Ascending aorta (tissue), 2 donors: ENCODE measurements around the gene TRA2A. TPM values are rescaled to one million over a fixed set of nuclear protein-coding genes. Genes with fewer than 3 reads are reported as not detected.

ENCODE experiments used
- DNase-seq, 2 donors: peaks; one replicate each; pipeline ENCODE4 v3.0.0-alpha.2; 2019; ENCODE audit warnings: low spot score in 2 of 2
- H3K27ac ChIP-seq, 2 donors: fragments of 200-600 bp; sonication (generic); one replicate each; pipeline ENCODE4 v1.5.1; 2016 to 2017; ENCODE audit warnings: mild to moderate bottlenecking in 1 of 2
- H3K27me3 ChIP-seq: fragments of 200-600 bp; sonication (generic); one replicate; pipeline ENCODE4 v1.5.1; 2017
- H3K36me3 ChIP-seq, 2 donors: fragments of 200-600 bp; sonication (generic); one replicate each; pipeline ENCODE4 v1.5.1; 2016
- H3K4me1 ChIP-seq, 2 donors: fragments of 200-600 bp; sonication (generic); one replicate each; pipeline ENCODE4 v1.5.1; 2016 to 2017; ENCODE audit warnings: mild to moderate bottlenecking in 1 of 2
- H3K4me3 ChIP-seq, 2 donors: fragments of 200-600 bp; sonication (generic); one replicate each; pipeline ENCODE4 v1.5.1; 2016 to 2017; ENCODE audit warnings: mild to moderate bottlenecking in 1 of 2
- H3K9me3 ChIP-seq, 2 donors: fragments of 200-600 bp; sonication (generic); one replicate each; pipeline ENCODE4 v1.5.1; 2016
- CTCF ChIP-seq, 3 experiments: fragments of 200-600 bp in 2 of 3; fragments of 450-650 bp in 1 of 3; sonication (generic) in 2 of 3; IDR thresholded peaks; one replicate each; pipeline ENCODE4 v1.5.1; 2016 to 2019; ENCODE audit warnings: antibody characterized with exemption in 3 of 3, mild to moderate bottlenecking in 1 of 3, moderate library complexity in 1 of 3
- intact Hi-C: fragments of 100-400 bp; cut with DNase I; formaldehyde crosslinking; loops from one replicate; pipeline ENCODE4 v1.15.1; 2023
- total RNA-seq: library from RNA; depleted of rRNA; stranded (reverse); fragments of >200 nt; gene quantifications from one replicate; pipeline ENCODE4 v1.1.0, GENCODE V29; 2016

Gene TRA2A
- total RNA-seq, 1 donor from 2014 or later, result 14.4 TPM

GRCh38 chr7:23468526-23469149 is 63.1 kb downstream of the TRA2A start:
- H3K27ac ChIP-seq, result no peak overlapping the region
- peaks cover 42% of the 10 kb centered on the region for H3K27me3 ChIP-seq
- no peaks in the 10 kb centered on the region for H3K9me3 ChIP-seq
- H3K36me3 ChIP-seq, result no peaks in the 10 kb centered on the region
- H3K4me1 ChIP-seq, result peaks cover 8 to 27% of the 10 kb centered on the region in 2 donors
- TF ChIP-seq CTCF (IDR thresholded peaks at IDR 0.05), result no peak
- peak overlapping the region; percentile 11 to 57 for H3K4me3 ChIP-seq
- intact Hi-C loops, result no loop called here
- no peak for DNase-seq

- no peak for TF ChIP-seq CTCF (IDR thresholded peaks at IDR 0.05)
- no peak overlapping the region for H3K27ac ChIP-seq
- no peaks in the 10 kb centered on the region for H3K9me3 ChIP-seq
- intact Hi-C loops, result no loop called here
- peaks cover 8 to 27% of the 10 kb centered on the region in 2 donors for H3K4me1 ChIP-seq
- no peak for DNase-seq
- H3K27me3 ChIP-seq, result peaks cover 35% of the 10 kb centered on the region
- no peaks in the 10 kb centered on the region for H3K36me3 ChIP-seq
- peak overlapping the region; percentile 11 to 30 for H3K4me3 ChIP-seq
Observed at GRCh38 chr7:23467806-23468525, 63.8 kb downstream of the TRA2A start.

- H3K27ac ChIP-seq, result no peak overlapping the region
- DNase-seq, result no peak
- intact Hi-C loops, result no loop called here
- no peaks in the 10 kb centered on the region for H3K9me3 ChIP-seq
- peaks cover 32% of the 10 kb centered on the region for H3K27me3 ChIP-seq
- H3K36me3 ChIP-seq, result no peaks in the 10 kb centered on the region
- H3K4me1 ChIP-seq, result peaks cover 8 to 27% of the 10 kb centered on the region in 2 donors
- peak overlapping the region in 1 of 2 donors; percentile 30 for H3K4me3 ChIP-seq
- no peak for TF ChIP-seq CTCF (IDR thresholded peaks at IDR 0.05)
Observed at GRCh38 chr7:23467291-23467805, 64.4 kb downstream of the TRA2A start.

- Histone ChIP-seq H3K9me3 (no peaks in the 10 kb centered on the region), H3K27me3 (peaks cover 1% of the 10 kb centered on the region), H3K36me3 (no peaks in the 10 kb centered on the region), H3K4me3 (no peak overlapping the region), H3K4me1 (peaks cover 0 to under 1% of the 10 kb centered on the region in 2 donors), H3K27ac (no peak overlapping the region)
- intact Hi-C loops, result loop anchor here (5.0 kb wide), 1 partner anchor 186 kb away; no protein-coding TSS in a partner anchor
- TF ChIP-seq CTCF (IDR thresholded peaks at IDR 0.05), result no peak
- no peak for DNase-seq
Observed at GRCh38 chr7:23462846-23463245, 68.9 kb downstream of the TRA2A start.

- no peak for DNase-seq
- Histone ChIP-seq H3K9me3 (no peaks in the 10 kb centered on the region), H3K36me3 (no peaks in the 10 kb centered on the region), H3K4me3 (no peak overlapping the region), H3K27ac (no peak overlapping the region), H3K27me3 (no peaks in the 10 kb centered on the region), H3K4me1 (no peaks in the 10 kb centered on the region)
- TF ChIP-seq CTCF (IDR thresholded peaks at IDR 0.05), result no peak
- intact Hi-C loops, result no loop called here
Observed at GRCh38 chr7:23458044-23458443, 73.7 kb downstream of the TRA2A start.
